Esophagus squamous epithelium (tissue), 4 donors: ENCODE data around the gene BNIP2.

Experiments
- CTCF ChIP-seq, 6 experiments: fragments of 450-650 bp in 4 of 6; fragments of 200-600 bp in 2 of 6; sonication (generic) in 2 of 6; IDR thresholded peaks; one replicate each; pipeline ENCODE4 v1.5.1; 2016 to 2019; ENCODE audit warnings: antibody characterized with exemption in 6 of 6, mild to moderate bottlenecking in 4 of 6, moderate library complexity in 4 of 6
- POLR2A ChIP-seq, 4 donors: fragments of 450-650 bp; IDR thresholded peaks; one replicate each; pipeline ENCODE4 v1.6.1; 2017; ENCODE audit warnings: antibody characterized with exemption in 4 of 4, mild to moderate bottlenecking in 4 of 4, moderate library complexity in 3 of 4

DNA sequence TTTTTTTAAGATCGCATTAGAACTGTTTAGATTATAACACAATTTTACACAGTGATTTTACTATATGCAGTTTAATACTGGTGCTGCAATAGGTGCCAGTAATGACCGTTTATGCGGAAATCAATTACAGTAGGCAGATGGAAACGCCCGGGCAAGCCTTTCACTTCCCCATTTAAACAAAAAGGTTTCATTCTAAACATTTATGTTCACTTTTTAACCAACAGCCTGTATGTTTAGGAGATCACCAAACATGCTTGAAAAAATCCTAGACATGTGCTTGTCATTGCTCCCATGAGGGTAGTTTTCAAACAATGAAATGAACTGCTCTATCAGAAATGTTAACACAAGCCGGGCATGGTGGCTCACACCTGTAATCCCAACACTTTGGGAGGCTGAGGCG, 2.7 kb downstream of the BNIP2 start:
- no peak for TF ChIP-seq POLR2A (IDR thresholded peaks at IDR 0.05)
- TF ChIP-seq CTCF (IDR thresholded peaks at IDR 0.05): no peak
